HL-60 (cell line): ENCODE data around the gene BANF1.

Experiments
- CTCF ChIP-seq: IDR thresholded peaks from one replicate; pipeline ENCODE4 v1.5.1; 2011; ENCODE audit warnings: low read length, control low read depth, inconsistent platforms; ENCODE audit not compliant: insufficient read depth
- GABPA ChIP-seq: IDR thresholded peaks from 2 replicates; pipeline ENCODE4 v1.6.1; 2012; ENCODE audit warnings: low read depth
- POLR2AphosphoS5 ChIP-seq: IDR thresholded peaks from 2 replicates; pipeline ENCODE4 v1.6.1; 2012; ENCODE audit warnings: low read depth

DNA sequence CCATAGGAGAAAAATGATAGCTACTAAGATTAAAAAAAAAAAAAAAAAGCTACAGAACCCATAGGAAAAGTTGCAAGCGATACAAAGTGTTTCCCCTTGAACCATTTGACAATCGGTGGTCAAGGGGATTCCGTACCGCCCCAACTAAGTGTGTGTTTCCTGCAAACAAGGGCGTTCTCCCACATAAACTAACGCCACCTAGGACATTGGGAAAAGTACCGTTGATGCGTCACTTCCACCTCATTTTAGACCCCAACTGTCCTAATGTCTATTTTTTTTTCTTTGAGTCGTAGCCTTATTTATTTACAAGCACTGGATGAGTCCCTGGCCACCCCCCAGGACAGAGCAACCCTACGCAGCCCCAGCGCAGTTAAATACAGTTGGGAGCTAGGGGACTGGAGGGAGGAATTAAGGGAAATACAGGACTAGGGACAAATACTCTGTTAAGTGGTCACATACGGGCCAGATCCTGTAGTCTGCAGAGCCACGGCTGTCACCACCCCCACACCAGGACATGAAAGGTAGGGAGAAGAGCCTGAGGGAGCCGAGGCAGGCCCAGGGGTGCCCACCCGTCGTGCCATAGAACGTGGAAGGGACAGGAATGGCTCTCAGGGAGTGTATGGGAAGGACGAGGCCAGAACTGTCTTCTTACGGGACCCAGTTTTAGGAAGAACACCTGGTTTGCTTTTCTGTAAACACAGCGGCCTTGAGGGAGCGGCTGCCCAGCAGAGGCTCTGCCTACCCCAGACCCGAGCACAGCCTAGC is 19.3 kb upstream of the BANF1 start:
- TF ChIP-seq CTCF (no peak), POLR2AphosphoS5 (no peak), GABPA (no peak)
